ENCODE measurements around the gene CFAP221. TPM values are rescaled to one million over a fixed set of nuclear protein-coding genes. Genes with fewer than 3 reads are reported as not detected.

The CFAP221 gene
- total RNA-seq, 2 experiments from 2014 or later = not detected

DNA sequence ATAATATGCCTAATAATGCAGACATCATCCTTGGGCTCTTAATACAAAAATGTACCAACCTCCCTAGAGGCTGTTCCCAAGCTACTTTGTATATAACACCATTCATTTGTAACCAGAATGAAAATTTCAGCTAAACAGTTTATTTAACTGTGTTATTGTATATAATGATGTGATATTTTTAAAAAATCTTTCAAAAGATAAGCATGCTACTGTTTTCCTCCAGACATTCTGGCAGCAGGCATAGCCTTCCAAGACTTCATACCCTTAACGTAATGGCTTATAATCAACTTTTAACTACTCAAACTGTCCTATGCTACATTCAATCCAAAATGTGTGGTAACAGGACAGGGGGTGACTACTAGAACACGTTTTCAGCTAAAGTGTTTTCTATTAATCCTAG lies 21.2 kb downstream of the CFAP221 start:
- Histone ChIP-seq H3K27me3 (ENCODE audit: control insufficient read depth in 1 of 2, insufficient read depth in 2 of 2, low read length in 2 of 2) (no peaks in the 10 kb centered on the region), H3K9me3 (ENCODE audit: control insufficient read depth in 1 of 2, insufficient read depth in 1 of 2, low read length in 2 of 2) (no peaks in the 10 kb centered on the region), H3K4me1 (ENCODE audit: insufficient read depth, low read length) (no peaks in the 10 kb centered on the region), H3K36me3 (ENCODE audit: insufficient read depth, low read length) (no peaks in the 10 kb centered on the region), H3K27ac (ENCODE audit: low read depth in 1 of 2, low read length in 2 of 2) (no peak overlapping the region), H3K4me3 (ENCODE audit: low read length) (no peak overlapping the region)
- Mint-ChIP-seq H3K9me3 (peaks cover 3% of the 10 kb centered on the region), H3K27ac (no peak overlapping the region), H3K4me3 (no peak overlapping the region), H3K27me3 (peaks cover 3% of the 10 kb centered on the region), H3K36me3 (ENCODE audit: low read depth) (no peaks in the 10 kb centered on the region), H3K4me1 (ENCODE audit: low read depth) (no peaks in the 10 kb centered on the region)
- DNase-seq (no peak), ATAC-seq (ENCODE audit: poor library complexity) (no peak)
- ChIA-PET POLR2A (no interaction called here), CTCF (no interaction called here)
- TF ChIP-seq, protein P1, sequence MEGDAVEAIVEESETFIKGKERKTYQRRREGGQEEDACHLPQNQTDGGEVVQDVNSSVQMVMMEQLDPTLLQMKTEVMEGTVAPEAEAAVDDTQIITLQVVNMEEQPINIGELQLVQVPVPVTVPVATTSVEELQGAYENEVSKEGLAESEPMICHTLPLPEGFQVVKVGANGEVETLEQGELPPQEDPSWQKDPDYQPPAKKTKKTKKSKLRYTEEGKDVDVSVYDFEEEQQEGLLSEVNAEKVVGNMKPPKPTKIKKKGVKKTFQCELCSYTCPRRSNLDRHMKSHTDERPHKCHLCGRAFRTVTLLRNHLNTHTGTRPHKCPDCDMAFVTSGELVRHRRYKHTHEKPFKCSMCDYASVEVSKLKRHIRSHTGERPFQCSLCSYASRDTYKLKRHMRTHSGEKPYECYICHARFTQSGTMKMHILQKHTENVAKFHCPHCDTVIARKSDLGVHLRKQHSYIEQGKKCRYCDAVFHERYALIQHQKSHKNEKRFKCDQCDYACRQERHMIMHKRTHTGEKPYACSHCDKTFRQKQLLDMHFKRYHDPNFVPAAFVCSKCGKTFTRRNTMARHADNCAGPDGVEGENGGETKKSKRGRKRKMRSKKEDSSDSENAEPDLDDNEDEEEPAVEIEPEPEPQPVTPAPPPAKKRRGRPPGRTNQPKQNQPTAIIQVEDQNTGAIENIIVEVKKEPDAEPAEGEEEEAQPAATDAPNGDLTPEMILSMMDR (IDR thresholded peaks at IDR 0.05) = no peak
- intact Hi-C loops (cut with DNase I, micrococcal nuclease) = no loop called here

DNA sequence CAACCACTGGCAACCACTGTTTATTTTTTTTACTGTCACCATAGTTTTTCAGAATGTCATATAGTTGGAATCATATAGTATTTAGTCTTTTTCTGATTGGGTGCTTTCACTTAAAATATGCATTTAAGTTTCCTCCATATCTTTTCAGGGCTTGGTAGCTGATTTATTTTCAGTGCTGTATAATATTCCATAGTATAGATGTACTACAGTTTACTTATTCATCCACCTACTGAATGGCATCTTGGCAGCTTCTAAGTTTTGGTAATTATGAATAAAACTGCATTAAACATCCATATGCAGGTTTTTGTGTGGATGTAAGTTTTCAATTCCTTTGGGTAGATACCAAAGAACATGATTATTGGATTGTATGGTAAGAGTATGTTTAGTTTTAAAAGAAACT lies 23.0 kb downstream of the CFAP221 start:
- H3K27ac ChIP-seq (ENCODE audit: low read depth in 1 of 2, low read length in 2 of 2) = no peak overlapping the region
- DNase-seq (no peak), ATAC-seq (ENCODE audit: poor library complexity) (no peak)
- Mint-ChIP-seq H3K4me3 (no peak overlapping the region), H3K36me3 (ENCODE audit: low read depth) (no peaks in the 10 kb centered on the region), H3K9me3 (peaks cover 3% of the 10 kb centered on the region), H3K27ac (no peak overlapping the region), H3K27me3 (peaks cover 3% of the 10 kb centered on the region), H3K4me1 (ENCODE audit: low read depth) (no peaks in the 10 kb centered on the region)
- H3K9me3 ChIP-seq (ENCODE audit: control insufficient read depth in 1 of 2, insufficient read depth in 1 of 2, low read length in 2 of 2) = peaks cover 0 to 5% of the 10 kb centered on the region in 2 experiments
- H3K4me3 ChIP-seq (ENCODE audit: low read length) = no peak overlapping the region
- POLR2A ChIA-PET = no interaction called here
- H3K27me3 ChIP-seq (ENCODE audit: control insufficient read depth in 1 of 2, insufficient read depth in 2 of 2, low read length in 2 of 2) = no peaks in the 10 kb centered on the region
- no peaks in the 10 kb centered on the region for H3K4me1 ChIP-seq (ENCODE audit: insufficient read depth, low read length)
- intact Hi-C loops (cut with DNase I, micrococcal nuclease) = no loop called here
- H3K36me3 ChIP-seq (ENCODE audit: insufficient read depth, low read length) = no peaks in the 10 kb centered on the region
- TF ChIP-seq, protein P1 (IDR thresholded peaks at IDR 0.05) = no peak
- CTCF ChIA-PET = no interaction called here

DNA sequence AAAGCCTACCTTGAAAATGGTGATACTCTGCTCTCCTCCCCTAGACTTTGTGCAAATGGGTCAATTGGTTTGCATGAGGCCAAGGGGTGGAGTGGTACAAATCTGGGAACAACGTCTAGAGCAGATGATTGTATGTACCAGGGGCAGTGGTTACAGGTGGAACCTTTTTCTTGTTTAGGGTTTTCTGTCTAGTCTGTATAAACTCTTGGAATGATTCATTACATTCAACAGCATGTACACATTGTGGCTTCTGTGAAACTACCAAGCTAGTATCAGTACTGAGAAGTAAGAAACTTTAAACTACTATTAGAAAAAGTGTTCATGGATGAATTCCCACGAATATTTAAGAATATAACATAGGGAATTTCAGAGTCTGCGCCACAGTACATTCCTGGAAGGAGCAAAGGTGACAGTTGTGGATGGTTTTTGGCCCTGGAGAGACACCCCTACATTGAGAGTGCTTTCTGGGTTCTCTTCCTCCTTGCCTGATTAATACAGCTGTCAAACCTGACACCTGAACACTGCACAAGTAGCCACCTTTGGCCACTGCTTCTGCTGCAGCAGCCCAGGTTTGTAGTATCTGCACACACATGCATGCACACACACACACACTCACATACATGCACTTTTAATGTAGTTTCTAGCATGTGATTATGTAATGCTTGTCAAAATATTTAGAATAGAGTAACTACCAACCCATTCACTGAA lies 30.0 kb downstream of the CFAP221 start:
- H3K27ac ChIP-seq (ENCODE audit: low read depth in 1 of 2, low read length in 2 of 2) = no peak overlapping the region
- ChIA-PET CTCF (no interaction called here), POLR2A (no interaction called here)
- H3K4me3 ChIP-seq (ENCODE audit: low read length) = no peak overlapping the region
- Mint-ChIP-seq H3K4me1 (ENCODE audit: low read depth) (no peaks in the 10 kb centered on the region), H3K4me3 (no peak overlapping the region), H3K27me3 (peaks cover 36% of the 10 kb centered on the region), H3K9me3 (no peaks in the 10 kb centered on the region), H3K27ac (no peak overlapping the region), H3K36me3 (ENCODE audit: low read depth) (no peaks in the 10 kb centered on the region)
- TF ChIP-seq, protein P1 (IDR thresholded peaks at IDR 0.05) = no peak
- H3K36me3 ChIP-seq (ENCODE audit: insufficient read depth, low read length) = no peaks in the 10 kb centered on the region
- ATAC-seq (ENCODE audit: poor library complexity) = no peak
- no peak for DNase-seq
- H3K27me3 ChIP-seq (ENCODE audit: control insufficient read depth in 1 of 2, insufficient read depth in 2 of 2, low read length in 2 of 2) = no peaks in the 10 kb centered on the region
- intact Hi-C loops (cut with DNase I, micrococcal nuclease) = no loop called here
- H3K9me3 ChIP-seq (ENCODE audit: control insufficient read depth in 1 of 2, insufficient read depth in 1 of 2, low read length in 2 of 2) = peaks cover 0 to 11% of the 10 kb centered on the region in 2 experiments
- H3K4me1 ChIP-seq (ENCODE audit: insufficient read depth, low read length) = no peaks in the 10 kb centered on the region

All from CD4-positive, alpha-beta T cell (primary cell).